Urinary bladder (tissue), 4 donors: ENCODE data around the gene DHDH. TPM values are rescaled to one million over a fixed set of nuclear protein-coding genes. Genes with fewer than 3 reads are reported as not detected.
"Not testable (repeated sequence)": the region's sequence is repeated elsewhere in the genome, so short reads cannot be mapped to it uniquely, and the experiment has no call there.

Experiments used
- DNase-seq: peaks from one replicate; pipeline ENCODE4 v3.0.0-alpha.2; 2015; ENCODE audit errors: extremely low spot score
- H3K27ac ChIP-seq: one replicate; pipeline ENCODE4 v1.5.1; 2013; ENCODE audit warnings: low read depth, mild to moderate bottlenecking, moderate library complexity
- H3K36me3 ChIP-seq: one replicate; pipeline ENCODE4 v1.6.1; 2013; ENCODE audit warnings: mild to moderate bottlenecking, moderate library complexity; ENCODE audit not compliant: insufficient read depth
- H3K4me1 ChIP-seq: one replicate; pipeline ENCODE4 v1.6.1; 2013; ENCODE audit warnings: mild to moderate bottlenecking, moderate library complexity; ENCODE audit not compliant: insufficient read depth
- H3K4me3 ChIP-seq: one replicate; pipeline ENCODE4 v1.5.1; 2013; ENCODE audit warnings: low read depth, low read length
- WGBS: extraction: QIAGEN DNeasy Blood & Tissue Kit; methylation state at CpG from one replicate; pipeline ENCODE4 v1.1.7; 2013; 5-methylcytosine and 5-hydroxymethylcytosine counted together
- polyA plus RNA-seq: library from polyadenylated mRNA; stranded (reverse); fragments of 200-250 nt; gene quantifications from one replicate; pipeline ENCODE4 v1.2.3, GENCODE V29; 2013
- total RNA-seq: library from RNA; depleted of rRNA; stranded (reverse); fragments of >200 nt; gene quantifications from one replicate; pipeline ENCODE4 v1.2.3, GENCODE V29; 2014
- donor health status: healthy with polysubstance abuse.
- donor health status: healthy.

The DHDH gene
- total and polyA plus RNA-seq, 2 donors = 0.37 to 0.75 TPM

GRCh38 chr19:48905664-48906063, 27.8 kb upstream of the DHDH start:
- Histone ChIP-seq H3K4me1 (peaks cover 2% of the 10 kb centered on the region), H3K4me3 (no peak overlapping the region), H3K36me3 (no peaks in the 10 kb centered on the region), H3K27ac (no peak overlapping the region)
- no peak for DNase-seq
- WGBS = 84% methylated on average over 14 of the region's 14 CpGs

DNA sequence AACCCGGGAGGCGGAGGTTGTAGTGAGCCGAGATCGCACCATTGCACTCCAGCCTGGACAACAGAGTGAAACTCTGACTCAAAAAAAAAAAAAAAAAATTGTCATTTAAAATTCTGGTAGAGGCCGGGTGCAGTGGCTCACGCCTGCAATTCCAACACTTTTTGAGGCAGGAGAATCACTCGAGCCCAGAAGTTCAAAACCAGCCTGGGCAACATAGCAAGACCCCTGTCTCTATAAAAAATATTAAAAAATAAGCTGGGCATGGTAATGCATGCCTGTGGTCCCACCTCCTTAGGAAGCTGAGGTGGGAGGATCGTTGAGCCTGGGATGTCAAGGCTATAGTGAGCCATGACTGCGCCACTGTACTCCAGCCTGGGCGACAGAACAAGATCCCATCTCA, 27.2 kb upstream of the DHDH start:
- 96% methylated on average over 10 of the region's 10 CpGs for WGBS
- Histone ChIP-seq H3K4me1 (peaks cover under 1% of the 10 kb centered on the region), H3K27ac (no peak overlapping the region), H3K4me3 (no peak overlapping the region), H3K36me3 (no peaks in the 10 kb centered on the region)
- DNase-seq = no peak

- Histone ChIP-seq H3K4me1 (no peaks in the 10 kb centered on the region), H3K36me3 (no peaks in the 10 kb centered on the region), H3K27ac (no peak overlapping the region), H3K4me3 (no peak overlapping the region)
- 90% methylated on average over 14 of the region's 14 CpGs for WGBS
- DNase-seq = no peak
These were observed 25.8 kb upstream of the DHDH start for GRCh38 chr19:48907671-48908070.

DNA sequence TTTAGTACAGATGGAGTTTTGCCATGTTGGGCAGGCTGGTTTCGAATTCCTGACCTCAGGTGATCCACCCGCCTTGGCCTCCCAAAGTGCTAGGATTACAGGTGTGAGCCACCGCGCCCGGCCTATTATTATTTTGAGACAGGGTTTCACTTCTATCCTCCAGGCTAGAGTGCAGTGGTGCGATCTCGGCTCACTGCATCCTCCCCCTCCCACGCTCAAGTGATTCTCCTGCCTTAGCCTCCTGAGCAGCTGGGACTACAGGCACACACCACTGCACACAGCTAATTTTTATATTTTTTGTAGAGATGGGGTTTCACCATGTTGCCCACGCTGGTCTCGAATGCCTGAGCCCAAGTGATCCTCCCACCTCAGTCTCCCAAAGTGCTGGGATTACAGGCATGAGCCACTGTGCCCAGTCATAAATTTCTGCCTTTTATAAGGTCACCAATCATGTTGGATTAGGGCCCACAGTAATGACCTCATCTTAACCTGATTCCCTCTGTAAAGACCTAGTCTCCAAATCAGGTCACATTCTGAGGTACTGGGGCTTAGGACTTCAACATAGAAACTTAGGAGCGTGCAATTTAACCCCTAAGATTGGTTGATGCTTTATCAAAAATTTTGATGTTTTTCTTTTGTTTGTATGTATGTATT, 23.9 kb upstream of the DHDH start:
- not testable (repeated sequence) for H3K36me3 ChIP-seq, H3K4me3 ChIP-seq, H3K27ac ChIP-seq, H3K4me1 ChIP-seq, DNase-seq
- WGBS = 95% methylated on average over 11 of the region's 11 CpGs

DNA sequence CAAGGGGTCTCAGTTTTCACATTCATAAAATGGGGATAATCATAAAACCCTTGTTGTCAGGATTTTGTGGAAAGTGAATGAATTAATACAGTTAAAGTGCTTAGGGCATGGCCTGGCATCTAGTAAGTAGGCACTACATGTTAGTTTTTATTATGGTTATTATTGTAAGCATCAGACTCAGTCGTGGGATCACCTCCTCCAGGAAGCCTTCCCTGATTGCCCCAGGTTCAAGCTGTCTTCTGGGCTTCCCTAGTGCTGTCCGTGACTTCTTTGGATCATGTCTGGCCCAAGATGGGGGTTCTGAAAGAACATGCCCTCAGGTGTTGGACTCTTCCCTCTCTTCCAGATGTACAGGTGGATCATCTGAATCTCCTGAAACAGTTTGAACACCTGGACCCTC, 22.7 kb upstream of the DHDH start:
- H3K4me1 ChIP-seq = no peaks in the 10 kb centered on the region
- DNase-seq = no peak
- H3K27ac ChIP-seq = no peak overlapping the region
- 91% methylated on average over 2 of the region's 2 CpGs for WGBS
- H3K4me3 ChIP-seq = no peak overlapping the region
- H3K36me3 ChIP-seq = peaks cover 3% of the 10 kb centered on the region

DNA sequence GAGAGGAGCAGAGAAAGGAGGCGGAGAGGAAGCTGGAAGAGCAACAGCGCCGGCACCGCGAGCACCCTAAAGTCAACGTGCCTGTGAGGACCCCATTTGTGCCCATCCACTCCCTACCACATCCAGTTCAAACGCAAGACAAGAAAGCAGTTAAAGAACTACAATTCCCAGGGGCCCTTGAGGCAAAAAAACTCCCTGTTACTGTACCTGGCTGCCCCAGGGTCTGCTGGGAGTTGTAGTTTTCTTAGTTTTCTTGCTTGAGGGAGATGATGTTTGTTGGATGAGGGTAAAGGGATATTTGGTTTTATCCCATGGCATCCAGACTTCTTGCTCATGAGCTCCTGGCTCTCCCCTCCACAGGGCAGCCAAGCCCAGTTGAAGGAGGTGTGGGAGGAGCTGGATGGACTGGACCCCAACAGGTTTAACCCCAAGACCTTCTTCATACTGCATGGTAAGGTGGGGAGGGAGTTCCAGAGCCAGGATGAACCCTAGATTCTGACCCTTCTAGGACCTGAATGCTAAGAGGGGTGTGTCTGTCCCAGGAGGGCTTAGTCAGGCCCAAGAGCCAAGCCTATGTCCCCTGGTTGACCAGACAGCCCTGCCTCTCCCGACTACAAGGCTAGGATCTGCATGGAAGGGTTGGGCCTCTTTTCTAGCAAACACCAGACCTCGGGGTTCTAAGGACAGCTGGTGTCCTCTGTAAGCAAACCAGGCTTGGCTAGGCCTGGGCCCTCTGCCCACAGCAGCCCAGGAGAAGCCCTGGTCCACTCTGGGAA, 20.2 kb upstream of the DHDH start:
- Histone ChIP-seq H3K36me3 (peaks cover 3% of the 10 kb centered on the region), H3K4me3 (no peak overlapping the region), H3K27ac (no peak overlapping the region), H3K4me1 (no peaks in the 10 kb centered on the region)
- 93% methylated on average over 9 of the region's 9 CpGs for WGBS
- DNase-seq = no peak

DNA sequence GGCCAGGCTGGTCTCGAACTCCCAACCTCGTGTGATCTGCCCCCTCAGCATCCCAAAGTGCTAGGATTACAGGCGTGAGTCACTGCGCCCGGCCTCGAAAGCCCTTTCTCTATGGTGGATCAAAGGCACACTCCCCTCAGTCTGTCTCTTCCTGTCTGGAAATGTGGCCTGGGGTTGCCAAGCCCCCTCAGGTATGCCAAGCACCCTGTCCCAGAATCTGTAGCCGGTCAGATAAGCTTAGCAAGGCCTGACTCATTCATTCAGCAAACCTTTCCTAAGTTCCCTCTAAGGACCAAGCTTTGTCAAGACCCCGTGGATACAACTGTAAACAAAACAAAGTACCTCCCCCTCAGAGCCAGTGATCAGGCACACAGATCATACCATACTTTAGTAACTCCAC, 19.3 kb upstream of the DHDH start:
- no peaks in the 10 kb centered on the region for H3K4me1 ChIP-seq
- WGBS = 92% methylated on average over 8 of the region's 8 CpGs
- peaks cover 3% of the 10 kb centered on the region for H3K36me3 ChIP-seq
- no peak overlapping the region for H3K4me3 ChIP-seq
- no peak for DNase-seq
- no peak overlapping the region for H3K27ac ChIP-seq

GRCh38 chr19:48915757-48916156, 17.7 kb upstream of the DHDH start:
- no peak overlapping the region for H3K4me3 ChIP-seq
- 87% methylated on average over 8 of the region's 8 CpGs for WGBS
- H3K4me1 ChIP-seq = no peaks in the 10 kb centered on the region
- peaks cover 3% of the 10 kb centered on the region for H3K36me3 ChIP-seq
- no peak overlapping the region for H3K27ac ChIP-seq
- no peak for DNase-seq

DNA sequence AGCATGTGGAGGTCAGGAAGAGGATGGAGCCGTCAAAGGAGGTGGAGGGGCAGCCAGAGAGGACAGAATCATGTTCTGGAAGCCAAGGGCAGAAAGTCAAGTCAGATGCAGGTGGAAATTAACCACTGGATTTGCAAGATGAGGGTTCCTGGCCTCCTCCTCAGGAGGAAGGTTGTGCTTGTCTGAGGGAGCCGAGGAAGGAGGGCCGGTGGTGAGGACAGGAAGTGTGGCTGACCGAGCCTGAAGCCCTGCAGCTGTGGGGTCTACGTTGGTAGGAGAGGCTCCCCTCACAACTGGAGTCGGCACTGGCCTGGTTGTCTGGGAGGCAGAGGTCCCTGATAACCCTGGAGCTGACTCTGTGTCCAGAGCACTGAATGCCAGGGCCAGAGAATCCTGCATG, 15.4 kb upstream of the DHDH start:
- no peak overlapping the region for H3K27ac ChIP-seq
- no peak for DNase-seq
- 77% methylated on average over 6 of the region's 6 CpGs for WGBS
- no peaks in the 10 kb centered on the region for H3K4me1 ChIP-seq
- peaks cover 3% of the 10 kb centered on the region for H3K36me3 ChIP-seq
- H3K4me3 ChIP-seq = no peak overlapping the region

GRCh38 chr19:48918801-48919247, 14.7 kb upstream of the DHDH start:
- 85% methylated on average over 18 of the region's 18 CpGs for WGBS
- H3K27ac ChIP-seq = no peak overlapping the region
- H3K4me3 ChIP-seq = no peak overlapping the region
- no peaks in the 10 kb centered on the region for H3K4me1 ChIP-seq
- H3K36me3 ChIP-seq = peaks cover 3% of the 10 kb centered on the region
- no peak for DNase-seq

GRCh38 chr19:48919271-48919670, 14.2 kb upstream of the DHDH start:
- not testable (repeated sequence) for H3K4me1 ChIP-seq, H3K36me3 ChIP-seq, DNase-seq, H3K27ac ChIP-seq, H3K4me3 ChIP-seq
- WGBS = 93% methylated on average over 8 of the region's 8 CpGs

- no peaks in the 10 kb centered on the region for H3K4me1 ChIP-seq
- H3K4me3 ChIP-seq = no peak overlapping the region
- H3K27ac ChIP-seq = no peak overlapping the region
- no peak for DNase-seq
- no peaks in the 10 kb centered on the region for H3K36me3 ChIP-seq
- WGBS = 90% methylated on average over 10 of the region's 10 CpGs
These were observed 12.6 kb upstream of the DHDH start for GRCh38 chr19:48920949-48921348.

GRCh38 chr19:48921721-48922500, 11.6 kb upstream of the DHDH start:
- Histone ChIP-seq H3K27ac (no peak overlapping the region), H3K4me3 (no peak overlapping the region), H3K36me3 (no peaks in the 10 kb centered on the region), H3K4me1 (no peaks in the 10 kb centered on the region)
- no peak for DNase-seq
- WGBS = 91% methylated on average over 12 of the region's 12 CpGs
